ENCODE measurements around the gene DSG4.

GRCh38 chr18:31329787-31330438, 46.7 kb upstream of the DSG4 start:
- TF ChIP-seq, protein P1, sequence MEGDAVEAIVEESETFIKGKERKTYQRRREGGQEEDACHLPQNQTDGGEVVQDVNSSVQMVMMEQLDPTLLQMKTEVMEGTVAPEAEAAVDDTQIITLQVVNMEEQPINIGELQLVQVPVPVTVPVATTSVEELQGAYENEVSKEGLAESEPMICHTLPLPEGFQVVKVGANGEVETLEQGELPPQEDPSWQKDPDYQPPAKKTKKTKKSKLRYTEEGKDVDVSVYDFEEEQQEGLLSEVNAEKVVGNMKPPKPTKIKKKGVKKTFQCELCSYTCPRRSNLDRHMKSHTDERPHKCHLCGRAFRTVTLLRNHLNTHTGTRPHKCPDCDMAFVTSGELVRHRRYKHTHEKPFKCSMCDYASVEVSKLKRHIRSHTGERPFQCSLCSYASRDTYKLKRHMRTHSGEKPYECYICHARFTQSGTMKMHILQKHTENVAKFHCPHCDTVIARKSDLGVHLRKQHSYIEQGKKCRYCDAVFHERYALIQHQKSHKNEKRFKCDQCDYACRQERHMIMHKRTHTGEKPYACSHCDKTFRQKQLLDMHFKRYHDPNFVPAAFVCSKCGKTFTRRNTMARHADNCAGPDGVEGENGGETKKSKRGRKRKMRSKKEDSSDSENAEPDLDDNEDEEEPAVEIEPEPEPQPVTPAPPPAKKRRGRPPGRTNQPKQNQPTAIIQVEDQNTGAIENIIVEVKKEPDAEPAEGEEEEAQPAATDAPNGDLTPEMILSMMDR (IDR thresholded peaks at IDR 0.05 in 2 of 3, conservative IDR thresholded peaks at IDR 0.05 in 1 of 3; ENCODE audit: insufficient read depth in 2 of 3, low read depth in 1 of 3, low read length in 3 of 3) = no peak
- TF ChIP-seq POLR2A (conservative IDR thresholded peaks at IDR 0.05) (no peak), ATF1 (CRISPR knock-in tag; IDR thresholded peaks at IDR 0.05) (no peak), ATF1 (tag; IDR thresholded peaks at IDR 0.05) (no peak), MAX (CRISPR knock-in tag; IDR thresholded peaks at IDR 0.05) (no peak), SRF (CRISPR knock-in tag; IDR thresholded peaks at IDR 0.05) (no peak), ATF6 (CRISPR knock-in tag; IDR thresholded peaks at IDR 0.05) (no peak), ZHX1 (conservative IDR thresholded peaks at IDR 0.05; ENCODE audit: low read length) (no peak), MAFG (tag; conservative IDR thresholded peaks at IDR 0.05) (no peak)

Measured in K562 (cell line).